Measurements from ENCODE around the gene ARSK.

The ARSK gene

DNA sequence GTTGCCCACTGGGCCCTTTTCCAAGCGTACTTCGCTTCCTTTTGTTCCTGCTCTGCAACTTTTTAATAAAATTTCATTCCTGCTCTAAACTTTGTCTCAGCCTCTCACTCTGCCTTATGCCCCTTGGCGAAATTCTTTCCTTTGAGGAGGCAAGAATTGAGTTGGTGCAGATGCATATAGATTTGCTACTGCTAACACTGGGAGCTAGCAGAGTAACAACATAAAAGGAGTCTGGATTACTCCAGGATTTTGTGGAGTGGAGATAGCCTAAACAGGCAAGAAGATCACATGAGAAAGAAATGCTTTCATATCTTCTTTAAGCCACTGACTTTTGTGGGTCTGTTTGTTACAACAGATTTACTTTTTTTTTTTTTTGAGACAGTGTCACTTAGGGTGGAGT lies 78.8 kb downstream of the ARSK start:
- H2AFZ ChIP-seq (ENCODE audit: low read length), result no peak overlapping the region
- no peak overlapping the region for H3K4me3 ChIP-seq (ENCODE audit: low read depth, low read length, poor library complexity, severe bottlenecking)
- H3K9me2 ChIP-seq (ENCODE audit: low read depth, low read length), result no peaks in the 10 kb centered on the region
- H3K4me2 ChIP-seq (ENCODE audit: low read length), result no peak overlapping the region
- no peaks in the 10 kb centered on the region for H3K9me3 ChIP-seq (ENCODE audit: low read length)
- H3K36me3 ChIP-seq (ENCODE audit: insufficient read depth, low read length), result no peaks in the 10 kb centered on the region; the same call in 1 of the 2 replicates
- H3K4me1 ChIP-seq (ENCODE audit: insufficient read depth, low read length, severe bottlenecking), result no peaks in the 10 kb centered on the region
- H3K27ac ChIP-seq (ENCODE audit: low read depth, low read length, poor library complexity, severe bottlenecking), result no peak overlapping the region
- no peak for TF ChIP-seq EZH2 (IDR thresholded peaks at IDR 0.05; ENCODE audit: borderline replicate concordance, low read length)
- no peak overlapping the region for H3K9ac ChIP-seq (ENCODE audit: low read length)
- no peaks in the 10 kb centered on the region for H3K79me2 ChIP-seq (ENCODE audit: insufficient read depth, low read length)
- no peaks in the 10 kb centered on the region for H3F3A ChIP-seq (ENCODE audit: insufficient read depth, low read length)
- H3K27me3 ChIP-seq (ENCODE audit: insufficient read depth, low read length), result no peaks in the 10 kb centered on the region
- H4K20me1 ChIP-seq (ENCODE audit: insufficient read depth, low read length), result no peaks in the 10 kb centered on the region

DNA sequence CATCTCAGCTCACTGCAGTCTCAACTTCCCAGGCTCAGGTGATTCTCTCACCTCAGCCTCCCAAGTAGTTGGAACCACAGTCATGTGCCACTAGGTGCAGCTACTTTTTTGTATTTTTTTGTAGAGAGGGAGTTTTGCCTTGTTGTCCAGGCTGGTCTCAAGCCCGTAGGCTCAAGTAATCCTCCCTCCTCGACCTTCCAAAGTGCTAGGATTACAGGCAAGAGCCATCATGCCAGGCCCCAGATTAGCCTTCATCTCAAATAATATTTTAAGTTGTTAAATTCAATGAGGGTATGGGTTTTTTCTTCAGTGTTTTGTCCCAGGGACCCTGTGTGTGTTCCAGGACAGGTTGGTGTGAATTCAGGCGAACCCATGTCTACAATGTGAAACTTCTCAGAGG lies 79.2 kb downstream of the ARSK start:
- Histone ChIP-seq H3K9ac (ENCODE audit: low read length) (no peak overlapping the region), H3K36me3 (ENCODE audit: insufficient read depth, low read length) (no peaks in the 10 kb centered on the region; the same call in 1 of the 2 replicates), H3K4me1 (ENCODE audit: insufficient read depth, low read length, severe bottlenecking) (no peaks in the 10 kb centered on the region), H3K79me2 (ENCODE audit: insufficient read depth, low read length) (no peaks in the 10 kb centered on the region), H2AFZ (ENCODE audit: low read length) (no peak overlapping the region), H3K4me2 (ENCODE audit: low read length) (no peak overlapping the region), H3K27me3 (ENCODE audit: insufficient read depth, low read length) (no peaks in the 10 kb centered on the region), H3F3A (ENCODE audit: insufficient read depth, low read length) (no peaks in the 10 kb centered on the region), H3K9me3 (ENCODE audit: low read length) (no peaks in the 10 kb centered on the region), H3K27ac (ENCODE audit: low read depth, low read length, poor library complexity, severe bottlenecking) (no peak overlapping the region), H3K9me2 (ENCODE audit: low read depth, low read length) (no peaks in the 10 kb centered on the region), H3K4me3 (ENCODE audit: low read depth, low read length, poor library complexity, severe bottlenecking) (no peak overlapping the region), H4K20me1 (ENCODE audit: insufficient read depth, low read length) (no peaks in the 10 kb centered on the region)
- TF ChIP-seq, protein P1, sequence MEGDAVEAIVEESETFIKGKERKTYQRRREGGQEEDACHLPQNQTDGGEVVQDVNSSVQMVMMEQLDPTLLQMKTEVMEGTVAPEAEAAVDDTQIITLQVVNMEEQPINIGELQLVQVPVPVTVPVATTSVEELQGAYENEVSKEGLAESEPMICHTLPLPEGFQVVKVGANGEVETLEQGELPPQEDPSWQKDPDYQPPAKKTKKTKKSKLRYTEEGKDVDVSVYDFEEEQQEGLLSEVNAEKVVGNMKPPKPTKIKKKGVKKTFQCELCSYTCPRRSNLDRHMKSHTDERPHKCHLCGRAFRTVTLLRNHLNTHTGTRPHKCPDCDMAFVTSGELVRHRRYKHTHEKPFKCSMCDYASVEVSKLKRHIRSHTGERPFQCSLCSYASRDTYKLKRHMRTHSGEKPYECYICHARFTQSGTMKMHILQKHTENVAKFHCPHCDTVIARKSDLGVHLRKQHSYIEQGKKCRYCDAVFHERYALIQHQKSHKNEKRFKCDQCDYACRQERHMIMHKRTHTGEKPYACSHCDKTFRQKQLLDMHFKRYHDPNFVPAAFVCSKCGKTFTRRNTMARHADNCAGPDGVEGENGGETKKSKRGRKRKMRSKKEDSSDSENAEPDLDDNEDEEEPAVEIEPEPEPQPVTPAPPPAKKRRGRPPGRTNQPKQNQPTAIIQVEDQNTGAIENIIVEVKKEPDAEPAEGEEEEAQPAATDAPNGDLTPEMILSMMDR (IDR thresholded peaks at IDR 0.05; ENCODE audit: low read length), result no peak

DNA sequence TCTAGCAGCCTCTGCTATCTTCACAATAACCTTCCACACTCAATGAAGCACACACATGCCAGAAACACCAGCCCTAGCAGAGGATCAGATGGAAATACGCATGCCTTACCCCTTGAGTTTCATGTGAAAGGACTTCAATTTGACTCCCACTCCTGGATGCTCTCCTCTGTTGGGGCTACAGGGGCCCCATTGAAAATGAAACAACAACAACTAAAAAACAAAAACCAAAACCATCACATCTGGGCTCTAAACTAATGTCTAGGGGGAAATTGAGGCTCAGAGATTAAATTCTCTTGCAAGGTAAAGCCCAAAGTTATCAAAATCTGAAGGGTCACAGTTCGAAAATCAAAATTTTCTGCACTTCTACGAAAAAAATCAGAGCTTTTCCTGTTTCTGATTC lies 83.7 kb downstream of the ARSK start:
- Histone ChIP-seq H3K4me1 (ENCODE audit: insufficient read depth, low read length, severe bottlenecking) (no peaks in the 10 kb centered on the region), H3K9me3 (ENCODE audit: low read length) (no peaks in the 10 kb centered on the region), H3K4me3 (ENCODE audit: low read depth, low read length, poor library complexity, severe bottlenecking) (no peak overlapping the region), H4K20me1 (ENCODE audit: insufficient read depth, low read length) (no peaks in the 10 kb centered on the region), H3K36me3 (ENCODE audit: insufficient read depth, low read length) (no peaks in the 10 kb centered on the region), H2AFZ (ENCODE audit: low read length) (no peak overlapping the region), H3K4me2 (ENCODE audit: low read length) (no peak overlapping the region), H3K27ac (ENCODE audit: low read depth, low read length, poor library complexity, severe bottlenecking) (no peak overlapping the region), H3K9ac (ENCODE audit: low read length) (no peak overlapping the region), H3K9me2 (ENCODE audit: low read depth, low read length) (no peaks in the 10 kb centered on the region), H3F3A (ENCODE audit: insufficient read depth, low read length) (no peaks in the 10 kb centered on the region), H3K27me3 (ENCODE audit: insufficient read depth, low read length) (no peaks in the 10 kb centered on the region), H3K79me2 (ENCODE audit: insufficient read depth, low read length) (no peaks in the 10 kb centered on the region)
- no peak for TF ChIP-seq EZH2 (IDR thresholded peaks at IDR 0.05; ENCODE audit: borderline replicate concordance, low read length)
- TF ChIP-seq, protein P1 (IDR thresholded peaks at IDR 0.05; ENCODE audit: low read length), result no peak

DNA sequence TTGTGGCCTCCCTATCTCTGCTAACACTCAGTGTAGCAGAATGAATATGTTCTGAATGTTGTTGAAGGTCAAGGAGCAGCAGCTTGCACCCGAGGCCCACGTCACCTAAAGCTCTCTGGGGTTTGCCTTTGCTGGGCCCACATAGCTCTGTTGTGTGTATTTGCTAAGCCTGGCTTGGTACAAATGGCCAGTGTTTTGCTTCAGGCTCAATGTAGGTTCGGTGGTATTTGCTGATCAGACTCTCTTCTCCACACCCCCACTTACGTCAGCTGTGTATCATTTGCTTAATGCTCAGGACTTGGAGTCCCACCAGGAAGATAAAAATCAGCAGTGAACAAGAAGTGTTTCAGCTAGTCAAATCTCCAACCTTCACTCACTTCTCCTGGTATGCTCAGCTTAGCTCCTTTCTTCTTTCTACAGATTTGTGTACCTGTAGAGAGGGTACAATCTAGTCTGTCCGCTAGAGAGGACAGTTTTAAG lies 86.9 kb downstream of the ARSK start:
- H2AFZ ChIP-seq (ENCODE audit: low read length), result no peak overlapping the region

More for the DNA sequence above, 86.9 kb downstream of the ARSK start:
- no peak overlapping the region for H3K4me2 ChIP-seq (ENCODE audit: low read length)
- no peaks in the 10 kb centered on the region for H3K27me3 ChIP-seq (ENCODE audit: insufficient read depth, low read length)
- H3K4me3 ChIP-seq (ENCODE audit: low read depth, low read length, poor library complexity, severe bottlenecking), result no peak overlapping the region
- H3K9ac ChIP-seq (ENCODE audit: low read length), result no peak overlapping the region
- H3K79me2 ChIP-seq (ENCODE audit: insufficient read depth, low read length), result no peaks in the 10 kb centered on the region
- H3K36me3 ChIP-seq (ENCODE audit: insufficient read depth, low read length), result no peaks in the 10 kb centered on the region
- no peaks in the 10 kb centered on the region for H3K9me2 ChIP-seq (ENCODE audit: low read depth, low read length)
- TF ChIP-seq EZH2 (IDR thresholded peaks at IDR 0.05; ENCODE audit: borderline replicate concordance, low read length), result no peak
- TF ChIP-seq, protein P1 (IDR thresholded peaks at IDR 0.05; ENCODE audit: low read length), result no peak
- no peaks in the 10 kb centered on the region for H3F3A ChIP-seq (ENCODE audit: insufficient read depth, low read length)
- H3K4me1 ChIP-seq (ENCODE audit: insufficient read depth, low read length, severe bottlenecking), result peaks cover 12% of the 10 kb centered on the region
- no peaks in the 10 kb centered on the region for H3K9me3 ChIP-seq (ENCODE audit: low read length)
- H3K27ac ChIP-seq (ENCODE audit: low read depth, low read length, poor library complexity, severe bottlenecking), result no peak overlapping the region
- no peaks in the 10 kb centered on the region for H4K20me1 ChIP-seq (ENCODE audit: insufficient read depth, low read length)

Data from OCI-LY1 (cell line).